NCI-H128 (cell line): ENCODE measurements around the gene PDE6C.

Experiments used
- DNase-seq: peaks from one replicate; lab custom pipeline; 2025; ENCODE audit not compliant: unreplicated experiment; lab: John Stamatoyannopoulos, UW

The PDE6C gene

GRCh38 chr10:93701866-93702209 lies 89.5 kb downstream of the PDE6C start:
- no peak for DNase-seq

- DNase-seq = peak; percentile 85
Observed at GRCh38 chr10:93702210-93703001, 90.1 kb downstream of the PDE6C start, which contains the start of gene FRA10AC1. Gene FRA10AC1, minus strand, starts transcription at chr10:93702592. Its CDS starts 2,486 bp downstream, at chr10:93700106.

- no peak for DNase-seq
Observed at GRCh38 chr10:93703066-93703465, 90.7 kb downstream of the PDE6C start.

- no peak for DNase-seq
Observed at GRCh38 chr10:93703841-93704240, 91.5 kb downstream of the PDE6C start.

- DNase-seq = no peak
Observed at GRCh38 chr10:93704451-93704850, 92.1 kb downstream of the PDE6C start.

- no peak for DNase-seq
Observed at GRCh38 chr10:93707623-93708022, 95.3 kb downstream of the PDE6C start.

- no peak for DNase-seq
Observed at GRCh38 chr10:93710333-93710909, 98.1 kb downstream of the PDE6C start.

- DNase-seq = no peak
Observed at GRCh38 chr10:93711891-93712290, 99.6 kb downstream of the PDE6C start.

GRCh38 chr10:93712593-93712992 lies 100.3 kb downstream of the PDE6C start:
- no peak for DNase-seq

- DNase-seq = no peak
Observed at GRCh38 chr10:93715345-93715744, 103.0 kb downstream of the PDE6C start.
